DND-41 (cell line): ENCODE results near the gene NPTN.

Experiments used
- CTCF ChIP-seq: IDR thresholded peaks from 2 replicates; pipeline ENCODE4 v1.5.1; 2012; ENCODE audit warnings: borderline replicate concordance, low read length, moderate library complexity, mild to moderate bottlenecking; ENCODE audit not compliant: poor library complexity, severe bottlenecking; ENCODE audit errors: extremely low read depth
- EZH2 ChIP-seq: IDR thresholded peaks from 3 replicates; pipeline ENCODE4 v1.6.1; 2012; ENCODE audit warnings: borderline replicate concordance, low read depth, mild to moderate bottlenecking, moderate library complexity, low read length, inconsistent platforms; ENCODE audit not compliant: severe bottlenecking

DNA sequence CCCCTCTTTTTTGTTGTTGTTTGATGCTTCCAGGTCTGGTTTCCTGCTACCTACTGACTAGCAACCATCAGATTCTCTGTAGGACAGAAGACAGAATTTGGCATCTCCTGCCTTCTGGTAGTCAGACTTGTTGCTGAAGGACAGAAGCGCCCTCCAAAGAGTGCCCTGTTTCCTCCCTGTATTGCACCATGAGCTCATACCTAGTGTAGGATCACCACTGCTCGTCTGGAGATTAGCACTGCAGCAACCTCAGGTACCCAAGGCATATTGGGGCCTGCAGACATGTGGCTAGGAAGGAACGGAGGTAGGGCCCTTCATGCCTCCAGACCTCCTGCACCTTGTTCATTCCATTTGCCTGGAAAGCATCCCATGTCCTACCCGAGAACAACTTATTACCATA lies 78.1 kb downstream of the NPTN start:
- no peak for TF ChIP-seq CTCF
- no peak for TF ChIP-seq EZH2
